Stimulated activated naive B cell treated with anti-CD40 and anti-IgM and Interleukin-4, amounts not matched to agents 10 μg/mL and 1 μg/mL and 100 μg/mL, for 72 hours (primary cell): Measurements from ENCODE around the gene APLF.
A peak's percentile ranks its signal among the peaks of the same experiment; 100 is the strongest.

Experiments used
- ATAC-seq, 2 donors: fragments of 150-1000 bp; cut with Tn5 transposase; replicated peaks; 2 replicates each; pipeline ENCODE4 v1.10.0; 2021; ENCODE audit warnings: moderate library complexity in 1 of 2
- DNase-seq: peaks from one replicate; pipeline ENCODE4 v3.0.0; 2021
- H3K27ac Mint-ChIP-seq: one replicate; pipeline ENCODE4 v1.8.0; 2022; ENCODE audit warnings: mild to moderate bottlenecking, mixed read lengths
- H3K27me3 Mint-ChIP-seq, 2 donors: one replicate each; pipeline ENCODE4 v1.8.0; 2022; ENCODE audit warnings: mixed read lengths in 2 of 2
- H3K36me3 Mint-ChIP-seq, 2 donors: one replicate each; pipeline ENCODE4 v1.8.0; 2022; ENCODE audit warnings: mixed read lengths in 2 of 2, mild to moderate bottlenecking in 1 of 2
- H3K4me1 Mint-ChIP-seq, 2 donors: one replicate each; pipeline ENCODE4 v1.8.0; 2022; ENCODE audit warnings: mixed read lengths in 2 of 2, mild to moderate bottlenecking in 1 of 2
- H3K4me3 Mint-ChIP-seq, 2 donors: one replicate each; pipeline ENCODE4 v1.8.0; 2022; ENCODE audit warnings: mild to moderate bottlenecking in 2 of 2, mixed read lengths in 2 of 2, moderate library complexity in 1 of 2
- H3K9me3 Mint-ChIP-seq, 2 donors: one replicate each; pipeline ENCODE4 v1.8.0; 2022; ENCODE audit warnings: mixed read lengths in 2 of 2, mild to moderate bottlenecking in 1 of 2

APLF gene

GRCh38 chr2:68453761-68454360 is 13.5 kb upstream of the APLF start:
- H3K4me3 Mint-ChIP-seq, result no peak overlapping the region
- H3K4me1 Mint-ChIP-seq, result peaks cover 0 to 3% of the 10 kb centered on the region in 2 donors
- H3K9me3 Mint-ChIP-seq, result no peaks in the 10 kb centered on the region
- no peaks in the 10 kb centered on the region for H3K27me3 Mint-ChIP-seq
- DNase-seq, result no peak
- H3K36me3 Mint-ChIP-seq, result no peaks in the 10 kb centered on the region
- no peak for ATAC-seq
- H3K27ac Mint-ChIP-seq, result no peak overlapping the region

GRCh38 chr2:68454719-68455118 is 12.7 kb upstream of the APLF start:
- no peak overlapping the region for H3K27ac Mint-ChIP-seq
- no peaks in the 10 kb centered on the region for H3K9me3 Mint-ChIP-seq
- H3K4me3 Mint-ChIP-seq, result no peak overlapping the region
- H3K4me1 Mint-ChIP-seq, result peaks cover 2 to 5% of the 10 kb centered on the region in 2 donors
- no peak for ATAC-seq
- DNase-seq, result no peak
- no peaks in the 10 kb centered on the region for H3K27me3 Mint-ChIP-seq
- no peaks in the 10 kb centered on the region for H3K36me3 Mint-ChIP-seq

GRCh38 chr2:68456198-68456597 is 11.2 kb upstream of the APLF start:
- Mint-ChIP-seq H3K9me3 (no peaks in the 10 kb centered on the region), H3K27me3 (no peaks in the 10 kb centered on the region), H3K36me3 (no peaks in the 10 kb centered on the region), H3K27ac (no peak overlapping the region), H3K4me1 (peaks cover 5% of the 10 kb centered on the region in 2 donors), H3K4me3 (no peak overlapping the region)
- no peak for ATAC-seq
- no peak for DNase-seq

GRCh38 chr2:68458981-68459380 is 8.4 kb upstream of the APLF start:
- DNase-seq, result no peak
- H3K4me1 Mint-ChIP-seq, result peaks cover 2 to 5% of the 10 kb centered on the region in 2 donors
- H3K27ac Mint-ChIP-seq, result no peak overlapping the region
- no peaks in the 10 kb centered on the region for H3K27me3 Mint-ChIP-seq
- no peak overlapping the region for H3K4me3 Mint-ChIP-seq
- H3K9me3 Mint-ChIP-seq, result no peaks in the 10 kb centered on the region
- no peaks in the 10 kb centered on the region for H3K36me3 Mint-ChIP-seq
- no peak for ATAC-seq

- Mint-ChIP-seq H3K27me3 (no peaks in the 10 kb centered on the region), H3K4me1 (peaks cover 11 to 20% of the 10 kb centered on the region in 2 donors), H3K36me3 (peaks cover 0 to 2% of the 10 kb centered on the region in 2 donors), H3K27ac (no peak overlapping the region), H3K4me3 (no peak overlapping the region), H3K9me3 (no peaks in the 10 kb centered on the region)
- ATAC-seq (no peak), DNase-seq (no peak)
These were observed 4.0 kb upstream of the APLF start for GRCh38 chr2:68463287-68463877.

- Mint-ChIP-seq H3K4me1 (peaks cover 13 to 32% of the 10 kb centered on the region in 2 donors), H3K9me3 (no peaks in the 10 kb centered on the region), H3K4me3 (no peak overlapping the region), H3K36me3 (peaks cover 0 to 2% of the 10 kb centered on the region in 2 donors), H3K27me3 (no peaks in the 10 kb centered on the region), H3K27ac (no peak overlapping the region)
- DNase-seq, result no peak
- ATAC-seq, result no peak
These were observed 2.7 kb upstream of the APLF start for GRCh38 chr2:68464651-68465050.

- peaks cover 13 to 34% of the 10 kb centered on the region in 2 donors for H3K4me1 Mint-ChIP-seq
- H3K4me3 Mint-ChIP-seq, result no peak overlapping the region
These were observed 2.1 kb upstream of the APLF start for GRCh38 chr2:68465081-68465916.

GRCh38 chr2:68466361-68466777 is 1.0 kb upstream of the APLF start:
- H3K27me3 Mint-ChIP-seq, result no peaks in the 10 kb centered on the region
- H3K36me3 Mint-ChIP-seq, result peaks cover 0 to 2% of the 10 kb centered on the region in 2 donors
- H3K4me1 Mint-ChIP-seq, result peaks cover 13 to 34% of the 10 kb centered on the region in 2 donors
- H3K9me3 Mint-ChIP-seq, result no peaks in the 10 kb centered on the region
- peak overlapping the region; percentile 97 for H3K27ac Mint-ChIP-seq
- ATAC-seq (peak; percentile 22 to 34), DNase-seq (peak; percentile 29)
- peak overlapping the region; percentile 97 to 98 for H3K4me3 Mint-ChIP-seq

More at GRCh38 chr2:68465081-68465916, 2.1 kb upstream of the APLF start:
- H3K36me3 Mint-ChIP-seq, result peaks cover 0 to 2% of the 10 kb centered on the region in 2 donors
- ATAC-seq (no peak), DNase-seq (no peak)
- no peaks in the 10 kb centered on the region for H3K27me3 Mint-ChIP-seq
- no peaks in the 10 kb centered on the region for H3K9me3 Mint-ChIP-seq
- H3K27ac Mint-ChIP-seq, result no peak overlapping the region

- Mint-ChIP-seq H3K27me3 (no peaks in the 10 kb centered on the region), H3K4me1 (peaks cover 13 to 34% of the 10 kb centered on the region in 2 donors), H3K27ac (peak overlapping the region; percentile 97), H3K36me3 (peaks cover 0 to 2% of the 10 kb centered on the region in 2 donors), H3K9me3 (no peaks in the 10 kb centered on the region), H3K4me3 (peak overlapping the region; percentile 97 to 98)
- DNase-seq (no peak), ATAC-seq (peak in 1 of 2 donors; percentile 53)
These were observed 658 bp upstream of the APLF start for GRCh38 chr2:68466778-68467076.

- H3K27ac Mint-ChIP-seq, result no peak overlapping the region
- H3K9me3 Mint-ChIP-seq, result no peaks in the 10 kb centered on the region
- no peak for ATAC-seq
- DNase-seq, result no peak
- H3K36me3 Mint-ChIP-seq, result peaks cover 0 to 4% of the 10 kb centered on the region in 2 donors
- H3K27me3 Mint-ChIP-seq, result no peaks in the 10 kb centered on the region
- H3K4me3 Mint-ChIP-seq, result peak overlapping the region; percentile 58 to 97
- H3K4me1 Mint-ChIP-seq, result peaks cover 18 to 34% of the 10 kb centered on the region in 2 donors
These were observed 1.4 kb downstream of the APLF start for GRCh38 chr2:68468801-68469200.

GRCh38 chr2:68469935-68470334 is 2.5 kb downstream of the APLF start:
- no peak for DNase-seq

GRCh38 chr2:68471385-68471784 is 4.0 kb downstream of the APLF start:
- Mint-ChIP-seq H3K4me1 (peaks cover 12 to 27% of the 10 kb centered on the region in 2 donors), H3K36me3 (peaks cover 0 to 4% of the 10 kb centered on the region in 2 donors), H3K27me3 (no peaks in the 10 kb centered on the region), H3K9me3 (no peaks in the 10 kb centered on the region), H3K27ac (no peak overlapping the region), H3K4me3 (no peak overlapping the region)
- ATAC-seq (no peak), DNase-seq (no peak)

More at GRCh38 chr2:68469935-68470334, 2.5 kb downstream of the APLF start:
- Mint-ChIP-seq H3K4me1 (peaks cover 18 to 34% of the 10 kb centered on the region in 2 donors), H3K27ac (no peak overlapping the region), H3K9me3 (no peaks in the 10 kb centered on the region), H3K4me3 (no peak overlapping the region), H3K27me3 (no peaks in the 10 kb centered on the region), H3K36me3 (peaks cover 0 to 4% of the 10 kb centered on the region in 2 donors)
- no peak for ATAC-seq

GRCh38 chr2:68472796-68473414 is 5.5 kb downstream of the APLF start:
- ATAC-seq (no peak), DNase-seq (no peak)
- no peak overlapping the region for H3K27ac Mint-ChIP-seq
- peaks cover 8 to 21% of the 10 kb centered on the region in 2 donors for H3K4me1 Mint-ChIP-seq
- no peaks in the 10 kb centered on the region for H3K9me3 Mint-ChIP-seq
- peaks cover 2 to 6% of the 10 kb centered on the region in 2 donors for H3K36me3 Mint-ChIP-seq
- no peak overlapping the region for H3K4me3 Mint-ChIP-seq
- no peaks in the 10 kb centered on the region for H3K27me3 Mint-ChIP-seq

GRCh38 chr2:68475110-68475509 is 7.7 kb downstream of the APLF start:
- Mint-ChIP-seq H3K36me3 (peaks cover 2 to 6% of the 10 kb centered on the region in 2 donors), H3K27ac (no peak overlapping the region), H3K4me3 (no peak overlapping the region), H3K4me1 (peaks cover 1 to 5% of the 10 kb centered on the region in 2 donors), H3K27me3 (no peaks in the 10 kb centered on the region), H3K9me3 (no peaks in the 10 kb centered on the region)
- ATAC-seq, result no peak
- no peak for DNase-seq
